H7 (cell line): Measurements from ENCODE around the gene PDE7B. TPM values are rescaled to one million over a fixed set of nuclear protein-coding genes. Genes with fewer than 3 reads are reported as not detected.

Experiments used
- DNase-seq: peaks from one replicate; pipeline ENCODE4 v3.0.0; 2012
- H3K27me3 ChIP-seq: 2 replicates; pipeline ENCODE4 v1.6.0; 2011; ENCODE audit warnings: mild to moderate bottlenecking, low read length; ENCODE audit not compliant: control insufficient read depth, insufficient read depth
- H3K36me3 ChIP-seq: replicated peaks from 2 replicates; pipeline ENCODE4 v1.5.1; 2011; ENCODE audit warnings: low read length; ENCODE audit not compliant: control insufficient read depth, insufficient read depth
- H3K4me3 ChIP-seq: 2 replicates; pipeline ENCODE4 v1.5.1; 2011; ENCODE audit warnings: low read depth, mild to moderate bottlenecking, control low read depth, low read length, moderate library complexity; ENCODE audit not compliant: insufficient read depth
- total RNA-seq: library from RNA; depleted of rRNA; stranded (reverse); fragments of >200 nt; shearing (Covaris generic); gene quantifications from 2 replicates; pipeline ENCODE4 v1.2.3, GENCODE V29; 2014

Gene PDE7B
- total RNA-seq, 1 experiment from 2014 or later: not detected

GRCh38 chr6:136150961-136151360, 299.5 kb downstream of the PDE7B start:
- H3K4me3 ChIP-seq: no peak overlapping the region
- H3K36me3 ChIP-seq: no peaks in the 10 kb centered on the region
- no peak for DNase-seq
- H3K27me3 ChIP-seq: no peaks in the 10 kb centered on the region

GRCh38 chr6:136153707-136154375, 302.3 kb downstream of the PDE7B start:
- H3K27me3 ChIP-seq: no peaks in the 10 kb centered on the region
- H3K36me3 ChIP-seq: no peaks in the 10 kb centered on the region
- no peak overlapping the region for H3K4me3 ChIP-seq

GRCh38 chr6:136155191-136155590, 303.7 kb downstream of the PDE7B start:
- H3K4me3 ChIP-seq: no peak overlapping the region
- no peak for DNase-seq
- H3K36me3 ChIP-seq: no peaks in the 10 kb centered on the region
- H3K27me3 ChIP-seq: no peaks in the 10 kb centered on the region

More at GRCh38 chr6:136153707-136154375, 302.3 kb downstream of the PDE7B start:
- no peak for DNase-seq

- H3K27me3 ChIP-seq: no peaks in the 10 kb centered on the region
- DNase-seq: no peak
- no peak overlapping the region for H3K4me3 ChIP-seq
- no peaks in the 10 kb centered on the region for H3K36me3 ChIP-seq
Measured at GRCh38 chr6:136157743-136158142, 306.2 kb downstream of the PDE7B start.

GRCh38 chr6:136158387-136158821, 306.9 kb downstream of the PDE7B start:
- DNase-seq: no peak
- H3K4me3 ChIP-seq: no peak overlapping the region
- H3K27me3 ChIP-seq: no peaks in the 10 kb centered on the region
- H3K36me3 ChIP-seq: no peaks in the 10 kb centered on the region

- no peaks in the 10 kb centered on the region for H3K36me3 ChIP-seq
- H3K4me3 ChIP-seq: no peak overlapping the region
- no peak for DNase-seq
- no peaks in the 10 kb centered on the region for H3K27me3 ChIP-seq
Measured at GRCh38 chr6:136158971-136159370, 307.5 kb downstream of the PDE7B start.

GRCh38 chr6:136160250-136160649, 308.7 kb downstream of the PDE7B start:
- Histone ChIP-seq H3K36me3 (no peaks in the 10 kb centered on the region), H3K4me3 (no peak overlapping the region), H3K27me3 (no peaks in the 10 kb centered on the region)
- no peak for DNase-seq

GRCh38 chr6:136161950-136162349, 310.4 kb downstream of the PDE7B start:
- Histone ChIP-seq H3K27me3 (no peaks in the 10 kb centered on the region), H3K36me3 (no peaks in the 10 kb centered on the region), H3K4me3 (no peak overlapping the region)
- DNase-seq: no peak

GRCh38 chr6:136163260-136163659, 311.8 kb downstream of the PDE7B start:
- no peaks in the 10 kb centered on the region for H3K27me3 ChIP-seq
- DNase-seq: no peak
- no peaks in the 10 kb centered on the region for H3K36me3 ChIP-seq
- no peak overlapping the region for H3K4me3 ChIP-seq

GRCh38 chr6:136166815-136167214, 315.3 kb downstream of the PDE7B start:
- Histone ChIP-seq H3K27me3 (no peaks in the 10 kb centered on the region), H3K4me3 (no peak overlapping the region), H3K36me3 (no peaks in the 10 kb centered on the region)
- no peak for DNase-seq

- DNase-seq: no peak
- no peaks in the 10 kb centered on the region for H3K36me3 ChIP-seq
- no peak overlapping the region for H3K4me3 ChIP-seq
- no peaks in the 10 kb centered on the region for H3K27me3 ChIP-seq
Measured at GRCh38 chr6:136169394-136170148, 318.1 kb downstream of the PDE7B start.

GRCh38 chr6:136171231-136171630, 319.7 kb downstream of the PDE7B start:
- Histone ChIP-seq H3K36me3 (no peaks in the 10 kb centered on the region), H3K27me3 (no peaks in the 10 kb centered on the region), H3K4me3 (no peak overlapping the region)
- no peak for DNase-seq

GRCh38 chr6:136173519-136174507, 322.3 kb downstream of the PDE7B start:
- no peaks in the 10 kb centered on the region for H3K27me3 ChIP-seq
- no peak overlapping the region for H3K4me3 ChIP-seq
- no peak for DNase-seq
- H3K36me3 ChIP-seq: no peaks in the 10 kb centered on the region

GRCh38 chr6:136174510-136174909, 323.0 kb downstream of the PDE7B start:
- no peak for DNase-seq
- no peak overlapping the region for H3K4me3 ChIP-seq
- no peaks in the 10 kb centered on the region for H3K36me3 ChIP-seq
- H3K27me3 ChIP-seq: no peaks in the 10 kb centered on the region
